HT-29 (cell line): ENCODE results near the gene KNDC1. TPM values are rescaled to one million over a fixed set of nuclear protein-coding genes. Genes with fewer than 3 reads are reported as not detected.

Source experiments
- DNase-seq: peaks from one replicate; pipeline ENCODE4 v3.0.0-alpha.2; 2015; ENCODE audit warnings: low spot score
- total RNA-seq: library from RNA; depleted of rRNA; stranded (reverse); fragments of >200 nt; shearing (Covaris generic); gene quantifications from 2 replicates; pipeline ENCODE4 v1.2.3, GENCODE V29; 2014

The KNDC1 gene
- total RNA-seq, 1 experiment from 2014 or later = 0.08 TPM

DNA sequence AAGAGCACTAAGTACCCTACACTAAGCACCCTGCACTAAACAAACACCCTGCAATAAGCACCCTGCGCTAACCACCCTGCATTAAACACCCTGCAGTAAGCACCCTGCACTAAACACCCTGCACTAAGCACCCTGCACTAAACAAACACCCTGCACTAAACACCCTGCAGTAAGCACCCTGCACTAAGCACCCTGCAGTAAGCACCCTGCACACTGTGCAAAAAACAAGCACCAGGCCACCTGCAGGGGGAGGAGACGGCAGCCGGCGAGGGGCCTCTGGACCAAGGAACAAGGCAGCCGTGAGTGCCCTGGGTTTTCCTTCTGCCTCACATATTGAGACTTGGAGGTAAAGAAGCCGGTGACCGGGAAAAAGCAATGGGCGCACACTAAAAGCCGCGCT, 30.2 kb downstream of the KNDC1 start:
- DNase-seq = no peak

DNA sequence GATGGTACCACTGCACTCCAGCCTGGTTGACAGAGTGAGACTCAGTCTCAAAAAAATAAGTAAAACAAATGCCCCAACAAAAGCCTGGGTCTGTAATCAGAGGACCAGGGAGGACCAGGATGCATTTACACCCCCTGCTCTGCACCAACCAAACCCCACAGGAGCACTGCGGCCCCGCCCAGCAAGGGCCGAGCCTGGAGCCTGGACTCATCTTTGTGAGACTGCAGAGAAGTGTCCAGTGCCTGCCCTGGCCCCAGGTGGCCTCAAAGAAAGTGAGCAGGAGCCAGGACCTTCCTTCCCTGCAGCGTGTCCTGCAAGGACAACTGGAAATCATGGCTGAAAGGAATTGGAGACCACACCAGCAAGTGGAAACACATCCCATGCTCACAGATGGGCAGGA, 31.6 kb downstream of the KNDC1 start:
- no peak for DNase-seq

DNA sequence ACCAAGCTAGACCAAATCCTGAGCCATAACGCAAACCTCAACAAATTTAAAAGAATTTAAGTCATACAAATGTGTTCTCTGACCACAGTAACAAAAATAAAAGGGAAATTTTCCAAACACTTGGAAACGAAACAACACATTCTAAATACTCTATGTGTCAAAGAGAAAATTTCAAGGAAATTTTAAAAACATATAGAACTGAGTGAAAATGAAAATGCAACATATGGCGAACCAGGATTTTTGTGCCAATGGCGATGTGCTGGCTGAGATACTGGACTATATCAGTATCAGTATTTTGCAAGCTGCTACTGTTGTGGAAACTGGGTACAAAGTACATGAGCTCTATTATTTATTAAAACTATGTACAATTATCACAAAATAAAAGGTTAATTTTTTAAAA, 34.1 kb downstream of the KNDC1 start:
- DNase-seq = no peak

DNA sequence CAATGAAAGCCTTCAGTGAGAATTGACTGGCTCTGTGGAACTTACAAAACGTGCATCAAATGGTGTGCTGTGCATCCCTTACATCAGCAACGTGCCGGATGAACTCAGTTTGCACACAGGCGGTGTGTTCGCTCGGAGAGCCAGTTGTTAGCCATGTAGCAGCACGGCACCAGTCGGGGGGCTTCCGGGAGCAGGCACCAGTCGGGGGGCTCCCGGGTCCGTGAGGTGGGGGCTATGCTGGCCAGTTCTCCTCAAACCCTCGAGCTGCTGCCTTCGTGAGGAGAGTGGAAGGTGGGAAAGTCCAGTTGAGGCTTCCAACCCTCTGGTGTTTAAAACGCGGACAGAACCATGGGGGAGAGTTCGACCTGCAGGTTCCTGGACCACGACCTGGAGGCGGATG, 35.1 kb downstream of the KNDC1 start:
- DNase-seq = no peak

DNA sequence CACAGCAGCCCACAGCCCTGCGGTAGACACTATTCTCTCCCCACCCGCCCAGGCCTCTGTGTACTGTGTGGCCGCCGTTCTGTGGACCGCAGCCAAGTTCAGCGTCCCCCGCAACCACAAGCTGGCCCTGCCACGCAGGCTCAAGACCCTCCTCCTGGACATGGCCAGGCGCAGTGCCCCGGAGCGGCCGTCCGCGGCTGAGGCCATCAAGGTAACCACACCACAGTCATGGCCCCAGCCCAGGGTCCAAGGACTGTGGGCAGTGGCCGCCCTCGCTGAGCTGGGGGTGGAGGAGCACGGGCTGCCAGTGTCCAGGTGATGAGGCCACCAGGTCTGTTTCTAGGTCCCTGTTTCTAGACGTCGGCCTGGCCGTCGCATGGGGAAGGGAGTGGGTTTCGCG, 35.6 kb downstream of the KNDC1 start:
- no peak for DNase-seq

DNA sequence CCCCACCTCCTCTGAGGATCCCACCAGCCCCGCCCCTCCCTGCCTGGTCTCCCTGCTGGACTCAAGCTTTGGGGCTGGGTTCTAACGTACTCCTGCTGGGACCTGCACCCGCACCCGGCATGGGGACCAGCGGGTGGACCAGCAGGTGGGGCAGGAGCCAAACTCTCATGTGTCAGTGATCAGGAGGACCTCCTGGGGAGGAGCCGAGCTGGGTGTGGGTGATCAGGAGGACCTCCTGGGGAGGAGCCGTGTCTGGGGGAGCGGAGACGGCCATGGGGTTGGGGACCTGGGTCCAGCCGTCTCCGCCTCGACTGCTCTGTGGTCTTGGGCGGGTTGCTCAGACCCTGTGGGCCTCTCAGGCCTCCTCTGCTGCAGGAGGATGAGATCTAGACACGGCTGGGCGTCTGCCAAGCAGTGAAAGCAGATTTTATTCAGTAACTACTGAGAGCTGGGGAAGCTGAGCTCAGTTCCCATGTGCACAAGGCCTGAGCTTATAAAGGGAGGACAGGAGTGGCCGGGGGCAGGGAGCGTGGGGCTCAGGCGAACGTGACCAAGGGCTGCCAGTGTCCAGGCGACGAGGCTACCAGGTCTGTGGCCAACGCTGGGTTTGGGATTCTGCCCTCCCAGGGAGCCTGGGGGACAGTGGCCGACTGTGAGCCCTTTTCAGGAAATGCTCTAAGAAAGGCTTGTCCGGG, 36.3 kb downstream of the KNDC1 start:
- DNase-seq = no peak

DNA sequence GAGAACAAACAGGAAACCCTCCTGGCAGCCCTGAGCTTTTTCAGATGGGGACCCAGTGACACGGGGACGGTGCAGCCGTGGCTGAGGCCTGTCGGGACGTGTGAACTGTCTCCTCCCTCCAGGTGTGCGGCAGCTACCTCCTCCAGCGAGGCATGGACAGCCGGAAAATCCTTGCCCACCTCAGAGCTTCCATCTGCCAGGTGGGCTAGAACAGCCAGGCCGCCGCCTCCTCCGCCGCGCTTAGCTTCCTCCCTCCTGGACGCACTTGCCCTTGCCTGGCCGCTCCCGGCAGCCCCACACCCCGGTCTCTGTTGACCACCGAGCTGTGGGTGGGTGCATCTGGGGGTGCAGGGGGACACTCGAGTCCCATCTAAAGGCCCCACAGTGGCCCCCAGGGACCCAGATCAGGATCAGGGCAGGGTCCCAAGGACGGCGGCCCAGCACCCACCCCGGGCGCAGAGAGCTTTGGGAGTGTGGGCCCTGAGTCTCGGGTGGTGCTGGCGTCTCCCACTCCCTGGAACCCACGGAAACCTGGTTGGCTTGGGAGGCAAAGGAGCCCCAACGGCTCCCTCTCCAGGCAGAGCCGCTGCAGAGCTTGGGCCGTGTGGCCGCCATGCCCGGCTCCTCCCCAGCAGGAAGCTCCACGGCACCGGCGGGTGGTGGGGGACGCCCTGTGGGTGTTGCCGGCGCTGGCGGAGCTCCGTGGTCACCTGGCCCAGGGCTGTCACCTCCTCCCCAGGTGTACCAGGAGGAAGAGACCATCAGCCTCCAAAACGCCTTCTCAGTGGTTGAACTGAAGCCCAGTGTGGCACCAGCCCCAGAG, 37.1 kb downstream of the KNDC1 start:
- DNase-seq = no peak

DNA sequence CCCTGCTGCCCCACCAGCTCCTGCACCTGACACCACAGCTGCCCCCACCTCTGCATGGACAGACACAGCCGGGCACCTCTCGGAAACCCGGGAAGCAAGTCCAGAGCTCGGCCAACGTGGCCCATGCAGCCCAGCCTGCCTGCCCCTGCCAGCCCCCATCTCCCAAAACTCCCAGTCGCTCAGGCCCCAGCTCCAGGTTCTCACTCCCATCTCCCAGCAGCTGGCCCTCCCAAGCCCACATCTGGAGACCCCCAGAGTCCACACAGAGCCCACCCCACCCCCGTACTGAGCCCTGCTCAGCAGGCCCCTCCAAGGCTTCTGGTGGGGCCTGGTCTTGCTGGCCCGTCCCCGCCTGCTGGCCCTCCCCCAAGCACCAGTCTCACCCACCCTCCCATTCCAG, 37.8 kb downstream of the KNDC1 start:
- DNase-seq = no peak

DNA sequence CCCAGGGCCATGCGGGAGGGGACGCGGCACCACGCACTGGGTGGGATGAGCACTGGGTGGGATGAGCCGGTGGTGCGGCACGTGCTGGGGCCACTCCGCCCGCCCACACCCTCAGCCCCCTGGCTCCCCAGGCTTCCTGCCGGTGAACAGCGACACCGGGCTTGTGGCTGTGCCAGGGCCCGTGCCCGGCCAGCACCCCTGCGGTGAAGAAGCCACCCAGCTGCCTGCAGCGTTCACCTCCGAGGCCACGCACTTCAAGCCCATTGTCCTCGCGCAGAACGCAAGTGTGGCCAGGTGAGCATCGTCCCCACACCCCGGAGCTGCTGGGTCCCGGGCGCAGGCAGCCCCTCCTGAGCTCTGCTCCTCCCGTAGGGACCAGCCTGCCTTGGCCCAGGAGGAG, 38.2 kb downstream of the KNDC1 start:
- DNase-seq = no peak

DNA sequence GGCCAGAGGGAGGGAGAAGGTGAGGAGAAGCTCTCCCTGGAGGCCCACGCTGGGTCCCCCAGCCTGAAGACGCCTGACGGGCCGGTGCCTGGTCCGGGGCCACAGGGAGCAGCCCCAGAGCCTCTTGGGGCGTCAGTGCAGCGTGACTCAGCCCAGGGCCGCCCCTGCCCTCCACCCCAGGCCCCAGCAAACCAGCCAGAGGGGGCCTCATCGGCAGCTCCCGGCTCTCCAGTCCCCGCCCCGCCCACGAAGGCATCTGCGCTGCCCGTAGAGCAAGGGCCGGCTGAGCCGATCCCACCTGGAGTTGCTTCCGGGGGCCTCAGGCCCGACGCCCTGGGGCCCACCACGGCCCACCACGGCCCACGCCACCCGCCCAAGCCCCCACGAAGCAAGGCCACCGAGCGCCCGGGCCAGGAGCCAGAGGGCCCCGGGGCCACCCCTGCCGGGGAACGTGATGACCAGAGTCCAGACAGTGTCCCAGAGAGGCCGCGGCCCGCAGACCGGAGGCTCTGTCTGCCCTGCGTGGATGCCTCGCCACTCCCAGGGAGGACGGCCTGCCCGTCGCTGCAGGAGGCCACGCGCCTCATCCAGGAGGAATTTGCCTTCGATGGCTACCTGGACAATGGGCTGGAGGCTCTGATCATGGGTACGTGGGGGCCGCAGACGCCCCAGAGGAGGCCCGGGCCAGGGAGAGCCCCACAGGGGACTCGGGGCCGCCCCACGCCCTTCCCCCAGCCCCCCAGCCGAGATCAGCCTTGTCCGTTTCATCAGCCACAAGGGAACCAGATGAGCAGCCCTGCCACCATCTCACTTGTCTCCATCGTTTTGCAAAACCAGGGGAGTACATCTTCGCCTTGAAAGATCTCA, 38.8 kb downstream of the KNDC1 start:
- no peak for DNase-seq

DNA sequence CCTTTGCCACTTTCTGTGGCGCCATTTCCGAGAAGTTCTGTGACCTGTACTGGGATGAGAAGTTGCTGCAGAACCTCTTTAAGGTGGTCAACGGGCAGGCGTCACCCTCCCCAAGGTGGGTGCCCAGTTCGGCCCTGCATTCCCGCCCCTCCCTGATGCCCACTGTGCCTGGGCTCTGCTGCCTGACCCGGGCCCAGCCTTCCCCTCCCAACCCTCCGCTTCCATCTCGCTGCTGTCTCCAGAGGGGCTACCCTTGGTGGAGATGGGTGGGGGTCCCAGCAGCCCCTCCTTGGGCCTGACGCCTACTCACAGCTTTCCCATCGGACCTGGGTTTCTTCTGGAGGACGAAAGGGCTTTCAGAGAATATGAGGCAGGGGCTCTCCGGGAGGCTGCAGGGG, 39.5 kb downstream of the KNDC1 start:
- DNase-seq = no peak

DNA sequence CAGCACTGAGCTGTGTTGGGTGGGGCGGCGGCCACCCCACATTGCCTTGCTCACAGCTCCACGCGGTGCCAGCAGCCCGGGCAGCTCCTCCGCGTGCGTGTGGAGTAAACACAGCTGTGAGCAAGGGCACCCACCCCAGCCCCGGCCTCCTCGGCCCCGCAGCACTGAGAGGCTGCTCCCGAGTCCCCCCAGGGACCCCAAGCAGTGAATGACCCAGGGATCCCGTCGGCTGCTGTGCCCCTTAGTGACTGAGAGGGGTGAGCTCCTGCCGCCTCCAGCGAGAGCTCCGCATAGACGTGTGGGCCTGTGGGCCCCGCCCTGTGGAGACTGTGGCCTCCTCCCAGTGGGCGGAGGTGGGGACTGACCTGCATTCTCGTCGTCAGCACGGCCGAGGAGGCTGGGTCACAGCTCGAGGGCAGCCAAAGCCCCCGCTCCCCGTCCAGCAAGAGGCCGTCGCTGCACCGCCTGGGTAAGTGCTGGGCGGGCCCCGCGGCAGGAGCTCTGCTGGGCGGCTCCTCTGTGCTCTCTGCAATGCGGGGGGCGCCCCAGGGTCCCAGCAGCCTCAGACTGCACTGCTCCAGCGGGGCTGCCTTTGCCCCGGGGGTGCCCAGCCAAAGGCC, 40.1 kb downstream of the KNDC1 start:
- no peak for DNase-seq

DNA sequence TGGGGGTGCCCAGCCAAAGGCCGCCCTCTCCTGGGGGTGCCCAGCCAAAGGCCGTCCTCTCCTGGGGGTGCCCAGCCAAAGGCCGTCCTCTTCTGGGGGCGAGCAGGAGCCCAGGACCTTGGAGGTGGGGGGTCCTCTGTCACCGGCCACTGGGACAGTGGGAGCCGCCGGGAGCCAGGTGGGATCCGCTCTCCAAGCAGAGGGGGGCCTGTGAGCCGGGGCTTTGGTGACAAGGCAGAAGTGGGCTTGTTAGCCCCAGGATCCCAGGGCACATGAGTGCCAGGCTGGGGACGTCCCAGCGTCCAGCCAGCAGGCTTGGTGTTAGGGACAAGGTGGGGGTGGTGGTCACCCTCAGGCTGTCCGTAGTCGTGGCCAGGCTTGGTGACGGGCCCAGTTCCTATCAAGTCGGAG, 40.6 kb downstream of the KNDC1 start:
- no peak for DNase-seq

DNA sequence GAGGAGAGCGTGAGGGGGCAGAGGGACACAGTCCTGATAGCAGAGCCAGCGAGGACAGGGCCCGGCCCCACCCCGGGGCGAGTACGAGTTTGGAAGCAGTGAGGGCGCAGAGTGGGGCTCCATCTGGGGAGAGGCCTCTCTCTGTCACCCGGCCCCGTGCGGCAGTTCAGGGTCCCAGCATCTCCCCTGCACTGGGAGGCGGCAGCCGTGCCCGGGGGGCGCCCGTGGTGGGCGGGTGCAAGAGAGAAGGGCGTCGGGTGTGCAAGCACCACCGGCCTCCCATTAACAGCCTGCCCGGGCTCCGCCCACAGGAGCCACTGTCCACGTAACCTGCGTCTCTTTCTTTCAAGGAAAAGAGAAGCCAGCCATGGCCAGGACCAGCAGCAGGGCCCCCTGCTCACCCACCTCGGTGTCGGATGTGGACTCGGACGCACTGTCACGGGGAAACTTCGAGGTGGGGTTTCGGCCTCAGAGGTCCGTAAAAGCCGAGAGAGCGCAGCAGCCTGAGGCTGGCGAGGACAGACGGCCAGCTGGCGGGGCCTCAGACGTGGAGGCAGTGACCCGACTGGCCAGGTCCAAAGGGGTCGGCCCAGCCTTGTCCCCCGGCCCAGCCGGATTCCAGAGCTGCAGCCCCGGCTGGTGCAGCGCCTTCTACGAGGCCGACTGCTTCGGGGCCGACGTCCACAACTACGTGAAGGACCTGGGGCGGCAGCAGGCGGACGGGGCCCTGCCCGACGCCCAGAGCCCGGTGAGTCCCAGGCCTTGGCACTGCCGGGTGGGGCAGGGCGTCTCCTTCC, 41.3 kb downstream of the KNDC1 start:
- DNase-seq = no peak

DNA sequence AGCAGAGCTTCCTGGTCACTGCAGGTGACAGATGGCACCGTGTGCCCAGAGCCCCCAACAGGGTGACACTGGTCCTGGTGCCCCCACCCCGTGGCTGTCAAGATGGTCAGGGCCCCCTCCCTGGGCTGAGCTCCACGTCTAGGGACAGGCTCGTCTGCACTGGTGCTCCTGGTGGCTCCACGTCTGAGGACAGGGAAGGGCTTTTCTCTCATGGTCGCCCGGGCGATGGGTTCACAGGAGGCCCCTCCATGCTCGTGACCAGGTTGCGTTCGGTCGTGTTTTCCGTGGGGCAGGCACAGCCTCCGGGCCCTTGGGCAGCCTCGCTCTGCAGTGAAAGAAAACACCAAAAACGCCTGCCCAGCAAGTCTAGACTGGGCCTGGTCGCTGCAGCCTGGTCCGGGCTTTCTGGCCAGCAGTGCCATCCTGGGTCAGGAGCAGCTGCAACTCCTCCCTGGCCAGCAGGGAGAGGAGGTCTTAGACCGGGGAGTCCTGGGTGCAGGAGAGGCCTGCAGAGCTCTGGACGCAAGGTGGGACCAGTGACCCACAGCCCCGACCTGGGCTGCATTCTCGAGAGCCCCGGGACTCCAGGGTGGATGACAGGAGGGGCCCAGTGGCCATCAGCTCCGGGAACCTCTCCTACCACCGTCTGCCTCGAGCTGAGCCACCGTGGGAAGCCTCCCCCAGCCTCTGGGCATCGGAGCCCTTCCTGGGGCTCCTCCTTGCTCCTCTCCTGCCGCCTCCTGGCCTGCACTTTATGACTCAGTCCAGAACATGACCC, 42.1 kb downstream of the KNDC1 start:
- no peak for DNase-seq

DNA sequence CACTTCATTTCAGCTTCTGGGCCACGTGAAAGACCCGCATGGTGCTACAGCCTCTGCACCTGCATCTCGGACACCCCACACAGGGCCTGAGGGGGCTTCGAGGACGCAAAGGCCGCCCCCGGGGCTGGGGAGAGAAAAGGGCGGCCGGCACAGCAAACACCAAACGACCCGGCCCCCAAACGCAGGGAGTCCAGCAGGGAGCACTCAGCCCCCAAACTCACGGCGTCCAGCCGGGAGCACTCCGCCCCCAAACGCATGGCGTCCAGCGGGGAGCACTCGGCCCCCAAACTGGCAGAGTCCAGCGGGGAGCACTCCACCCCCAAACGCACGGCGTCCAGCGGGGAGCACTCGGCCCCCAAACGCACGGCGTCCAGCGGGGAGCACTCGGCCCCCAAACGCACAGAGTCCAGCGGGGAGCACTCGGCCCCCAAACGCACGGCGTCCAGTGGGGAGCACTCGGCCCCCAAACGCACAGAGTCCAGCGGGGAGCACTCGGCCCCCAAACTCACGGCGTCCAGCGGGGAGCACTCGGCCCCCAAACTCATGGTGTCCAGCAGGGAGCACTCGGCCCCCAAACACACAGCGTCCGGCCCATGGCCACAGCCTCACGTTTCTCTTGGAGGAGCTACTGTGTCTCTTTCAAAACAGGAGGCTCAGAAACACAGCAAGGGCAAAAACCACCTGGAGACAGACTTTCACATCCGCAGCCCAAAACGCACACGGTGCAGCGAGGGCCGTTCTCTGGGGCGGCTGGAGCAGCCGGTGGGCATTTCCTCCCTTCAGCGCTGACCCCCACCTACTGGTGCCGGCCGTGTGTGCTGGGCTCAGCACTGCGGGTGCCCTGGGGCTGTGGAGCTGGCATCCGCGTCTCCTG, 43.0 kb downstream of the KNDC1 start:
- DNase-seq = no peak

DNA sequence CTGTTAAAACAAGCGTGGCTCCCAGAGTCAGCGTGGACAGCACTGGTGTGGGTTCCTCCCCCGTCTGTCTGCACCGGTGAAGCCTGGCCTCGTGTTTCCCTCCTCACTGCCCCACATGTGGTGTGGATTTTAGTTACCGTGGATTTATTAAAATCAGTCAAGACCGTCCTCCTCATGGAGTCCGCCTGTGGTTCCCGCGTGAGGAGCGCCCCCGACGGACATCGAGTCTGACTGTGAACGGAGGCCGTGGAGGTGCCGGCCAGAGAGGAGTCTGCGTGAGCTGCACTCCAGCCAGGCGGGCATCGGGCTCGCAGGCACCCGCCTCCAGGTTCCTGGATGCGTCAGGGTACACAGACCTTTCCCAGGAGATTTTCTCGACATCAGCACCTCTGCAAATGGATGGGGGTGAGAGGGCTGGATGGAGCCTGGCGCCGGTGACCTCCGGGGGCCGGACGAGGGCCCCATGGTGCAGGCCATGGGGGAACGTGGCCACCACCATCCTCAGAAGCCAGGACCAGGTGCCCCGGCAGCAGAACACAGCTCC, 43.7 kb downstream of the KNDC1 start:
- DNase-seq = no peak

DNA sequence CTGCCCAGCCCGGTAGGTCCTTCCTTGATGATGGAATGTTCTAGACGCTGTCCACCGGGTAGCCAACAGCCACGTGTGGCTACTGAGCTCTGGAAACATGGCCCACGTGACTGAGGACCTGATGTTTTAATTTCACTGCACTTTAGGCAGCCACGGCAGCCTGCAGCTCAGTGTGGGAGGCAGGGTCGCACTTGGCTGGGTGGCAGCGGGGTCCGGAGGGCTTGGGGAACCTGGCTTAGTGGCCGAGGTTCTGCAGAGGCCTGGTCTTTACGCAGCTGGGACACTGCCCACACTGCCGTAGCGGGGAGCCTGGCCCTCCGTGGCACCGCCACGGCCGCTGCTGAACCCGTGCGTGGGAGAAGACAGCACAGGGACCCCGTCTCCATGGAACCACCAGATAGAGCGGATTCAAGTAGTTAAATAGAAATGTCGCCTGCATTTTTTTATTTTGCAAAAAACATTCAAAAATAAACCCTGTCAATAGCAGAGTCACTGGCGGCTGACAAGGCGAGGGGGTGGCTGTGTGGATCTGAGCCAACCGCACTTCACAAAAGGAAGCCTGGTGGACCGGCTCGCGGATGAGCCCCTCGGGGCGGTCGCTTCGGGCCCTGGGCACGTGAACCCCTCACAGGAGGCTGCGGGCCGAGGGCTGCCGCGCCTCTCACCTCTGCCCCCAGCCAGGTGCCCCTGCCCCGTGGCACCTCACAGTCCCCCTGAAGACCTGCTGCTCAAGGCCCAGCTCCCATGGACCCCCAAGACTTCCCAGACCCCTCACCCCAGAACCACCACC, 44.4 kb downstream of the KNDC1 start:
- no peak for DNase-seq
